K562 (cell line): ENCODE measurements around the gene LRIF1. TPM values are rescaled to one million over a fixed set of nuclear protein-coding genes. Genes with fewer than 3 reads are reported as not detected.

Source experiments
- ASH1L ChIP-seq: fragments of 450-650 bp; IDR thresholded peaks from 2 replicates; pipeline ENCODE4 v1.6.1; 2018; ENCODE audit warnings: borderline replicate concordance, mild to moderate bottlenecking, low read depth; ENCODE audit not compliant: partially characterized antibody
- DIDO1 ChIP-seq: fragments of 450-650 bp; IDR thresholded peaks from 2 replicates; pipeline ENCODE4 v1.6.1; 2016; ENCODE audit warnings: low read depth, missing biosample characterization, missing genetic modification characterization
- FIP1L1 ChIP-seq: fragments of 200-400 bp; formaldehyde crosslinking; IDR thresholded peaks from 2 replicates; pipeline ENCODE4 v1.6.1; 2018; ENCODE audit warnings: mild to moderate bottlenecking, low read depth, low read length; ENCODE audit not compliant: poor library complexity, severe bottlenecking
- GABPB1 ChIP-seq: sonication (generic); formaldehyde crosslinking; IDR thresholded peaks from 2 replicates; pipeline ENCODE4 v1.8.0; 2022; ENCODE audit warnings: mild to moderate bottlenecking, missing genetic modification reagents
- GTF2E2 ChIP-seq: fragments of 200-800 bp; sonication (Bioruptor generic); IDR thresholded peaks from 2 replicates; pipeline ENCODE4 v1.6.1; 2016; ENCODE audit warnings: missing genetic modification characterization, missing compliant biosample characterization
- HDAC8 ChIP-seq: fragments of 450-650 bp; IDR thresholded peaks from 2 replicates; pipeline ENCODE4 v1.6.1; 2016; ENCODE audit warnings: mild to moderate bottlenecking, missing genetic modification characterization, moderate library complexity, missing compliant biosample characterization
- JUNB ChIP-seq: fragments of 450-650 bp; formaldehyde crosslinking; conservative IDR thresholded peaks from 2 replicates; pipeline ENCODE4 v1.4.0; 2020; ENCODE audit warnings: mild to moderate bottlenecking
- TARDBP ChIP-seq: fragments of 450-650 bp; IDR thresholded peaks from 2 replicates; pipeline ENCODE4 v1.6.1; 2016
- TEAD4 ChIP-seq, 2 experiments: sonication (generic) in 1 of 2; formaldehyde crosslinking in 1 of 2; IDR thresholded peaks; 2 replicates each; pipeline versions ENCODE4 v1.6.1 to v1.8.0; 2012 to 2022; ENCODE audit warnings: borderline replicate concordance in 1 of 2, inconsistent platforms in 1 of 2, low read length in 1 of 2, mild to moderate bottlenecking in 1 of 2, missing genetic modification reagents in 1 of 2
- ZC3H8 ChIP-seq: fragments of 450-650 bp; IDR thresholded peaks from 2 replicates; pipeline ENCODE4 v1.6.1; 2017
- ZNF140 ChIP-seq: fragments of 250-450 bp; sonication (Bioruptor Pico); IDR thresholded peaks from 2 replicates; pipeline ENCODE4 v1.8.0; 2021; ENCODE audit warnings: moderate library complexity, mild to moderate bottlenecking, inconsistent platforms
- ZNF707 ChIP-seq: fragments of 250-450 bp; sonication (Bioruptor Pico); conservative IDR thresholded peaks from 2 replicates; pipeline ENCODE4 v1.8.0; 2022; ENCODE audit warnings: inconsistent platforms, mild to moderate bottlenecking, moderate library complexity
- ZNF717 ChIP-seq: fragments of 250-450 bp; sonication (Bioruptor Pico); IDR thresholded peaks from 2 replicates; pipeline ENCODE4 v1.5.0; 2021
- polyA plus RNA-seq, 8 experiments: library from polyadenylated mRNA; depleted of rRNA in 4 of 8; stranded (reverse) in 5 of 8; unstranded in 3 of 8; fragments of >200 nt; fragmentation: Nextera tagmentation in 2 of 8; fragmentation: Illumina TruSeq in 1 of 8; extraction: Ambion mirVana in 2 of 8; extraction: Trizol in 1 of 8; gene quantifications; 2 replicates each; pipeline versions ENCODE4 v1.2.1 to v1.2.3, GENCODE V29; 2011 to 2014; ENCODE audit warnings: inconsistent platforms in 1 of 8, missing spikeins in 1 of 8
- total RNA-seq, 7 experiments: library from RNA; depleted of rRNA in 6 of 7; stranded (reverse); fragments of >200 nt in 6 of 7; fragmentation: Illumina TruSeq in 2 of 7; extraction: Trizol in 2 of 7; gene quantifications; 2 replicates each; pipeline versions ENCODE4 v1.2.1 to v1.2.3, GENCODE V29; 2011 to 2021; ENCODE audit warnings: low replicate concordance in 1 of 7
- TF ChIP-seq, protein P1 (sequence below): sonication (generic); formaldehyde crosslinking; IDR thresholded peaks from 2 replicates; pipeline ENCODE4 v1.8.0; 2023; ENCODE audit warnings: missing genetic modification reagents, mild to moderate bottlenecking, borderline replicate concordance
- TF ChIP-seq, protein P2 (sequence below): IDR thresholded peaks from 2 replicates; pipeline ENCODE4 v1.6.1; 2012; ENCODE audit warnings: low read depth, low read length, improper control_type of control experiment, borderline replicate concordance

The LRIF1 gene
- total and polyA plus RNA-seq, 9 of the 15 experiments (the other 6 are each of a cell fraction or from before 2014, with no cell fraction given) = 35.6 to 88.8 (median 74.1) TPM

DNA sequence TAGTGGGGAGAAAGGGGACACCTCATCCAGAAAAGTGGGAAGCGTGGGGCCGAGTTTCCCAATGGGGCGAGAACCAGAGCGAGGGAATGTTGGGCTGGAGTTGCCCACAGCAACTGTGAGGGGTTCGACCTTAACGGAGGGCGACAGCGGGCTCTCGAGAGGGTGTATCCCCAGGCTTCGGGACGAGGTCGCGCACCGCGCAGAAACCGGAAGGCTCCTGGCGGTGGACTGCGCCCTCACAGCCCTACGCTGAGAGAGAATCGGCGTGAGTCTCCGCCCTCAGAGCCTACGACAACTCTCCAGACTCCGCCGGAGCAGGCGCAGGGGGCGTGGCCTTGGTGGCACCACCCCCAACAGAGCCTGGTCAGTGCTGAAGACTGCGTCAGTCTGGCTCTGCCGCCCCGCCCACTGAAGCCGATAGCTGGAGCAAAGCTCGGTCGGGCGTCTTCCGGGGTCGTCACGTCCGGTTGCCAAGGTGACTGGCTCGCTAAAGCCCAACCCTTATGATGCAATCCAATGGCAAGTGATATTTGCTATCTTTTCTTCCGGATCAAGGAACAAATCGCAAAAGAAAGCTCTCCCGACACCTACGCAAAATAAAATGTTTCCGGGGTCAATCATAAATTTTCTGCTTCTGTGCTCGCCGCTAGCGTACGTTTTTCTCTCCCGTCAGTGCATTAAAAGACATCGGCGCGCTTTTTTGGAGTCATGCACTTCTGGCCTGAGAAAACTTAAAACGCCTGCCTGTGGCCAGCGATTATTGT is at the start of gene LRIF1 (continued):
- 0 out of 2 replicates have a peak, but pooled peaks have one; percentile 8 for TF ChIP-seq HDAC8 (tag)
- peak; percentile 37 for TF ChIP-seq TEAD4 (IDR thresholded peaks at IDR 0.05; ENCODE audit: low read length)
- no peak for TF ChIP-seq TEAD4 (CRISPR knock-in tag; IDR thresholded peaks at IDR 0.05; ENCODE audit: borderline replicate concordance)
- peak; percentile 48 for TF ChIP-seq FIP1L1
- TF ChIP-seq TARDBP = 0 out of 2 replicates have a peak, but pooled peaks have one; percentile 14
- no peak for TF ChIP-seq ZC3H8
- TF ChIP-seq ZNF140 (CRISPR knock-in tag) = no peak
- TF ChIP-seq JUNB (CRISPR knock-in tag) = 0 out of 2 replicates have a peak, but pooled peaks have one; percentile 20
- no peak for TF ChIP-seq ZNF707 (CRISPR knock-in tag)
- TF ChIP-seq GABPB1 (CRISPR knock-in tag) = peak; percentile 95
- TF ChIP-seq ASH1L = peak; percentile 83
- TF ChIP-seq DIDO1 (tag) = peak; percentile 82
- TF ChIP-seq, protein P1, sequence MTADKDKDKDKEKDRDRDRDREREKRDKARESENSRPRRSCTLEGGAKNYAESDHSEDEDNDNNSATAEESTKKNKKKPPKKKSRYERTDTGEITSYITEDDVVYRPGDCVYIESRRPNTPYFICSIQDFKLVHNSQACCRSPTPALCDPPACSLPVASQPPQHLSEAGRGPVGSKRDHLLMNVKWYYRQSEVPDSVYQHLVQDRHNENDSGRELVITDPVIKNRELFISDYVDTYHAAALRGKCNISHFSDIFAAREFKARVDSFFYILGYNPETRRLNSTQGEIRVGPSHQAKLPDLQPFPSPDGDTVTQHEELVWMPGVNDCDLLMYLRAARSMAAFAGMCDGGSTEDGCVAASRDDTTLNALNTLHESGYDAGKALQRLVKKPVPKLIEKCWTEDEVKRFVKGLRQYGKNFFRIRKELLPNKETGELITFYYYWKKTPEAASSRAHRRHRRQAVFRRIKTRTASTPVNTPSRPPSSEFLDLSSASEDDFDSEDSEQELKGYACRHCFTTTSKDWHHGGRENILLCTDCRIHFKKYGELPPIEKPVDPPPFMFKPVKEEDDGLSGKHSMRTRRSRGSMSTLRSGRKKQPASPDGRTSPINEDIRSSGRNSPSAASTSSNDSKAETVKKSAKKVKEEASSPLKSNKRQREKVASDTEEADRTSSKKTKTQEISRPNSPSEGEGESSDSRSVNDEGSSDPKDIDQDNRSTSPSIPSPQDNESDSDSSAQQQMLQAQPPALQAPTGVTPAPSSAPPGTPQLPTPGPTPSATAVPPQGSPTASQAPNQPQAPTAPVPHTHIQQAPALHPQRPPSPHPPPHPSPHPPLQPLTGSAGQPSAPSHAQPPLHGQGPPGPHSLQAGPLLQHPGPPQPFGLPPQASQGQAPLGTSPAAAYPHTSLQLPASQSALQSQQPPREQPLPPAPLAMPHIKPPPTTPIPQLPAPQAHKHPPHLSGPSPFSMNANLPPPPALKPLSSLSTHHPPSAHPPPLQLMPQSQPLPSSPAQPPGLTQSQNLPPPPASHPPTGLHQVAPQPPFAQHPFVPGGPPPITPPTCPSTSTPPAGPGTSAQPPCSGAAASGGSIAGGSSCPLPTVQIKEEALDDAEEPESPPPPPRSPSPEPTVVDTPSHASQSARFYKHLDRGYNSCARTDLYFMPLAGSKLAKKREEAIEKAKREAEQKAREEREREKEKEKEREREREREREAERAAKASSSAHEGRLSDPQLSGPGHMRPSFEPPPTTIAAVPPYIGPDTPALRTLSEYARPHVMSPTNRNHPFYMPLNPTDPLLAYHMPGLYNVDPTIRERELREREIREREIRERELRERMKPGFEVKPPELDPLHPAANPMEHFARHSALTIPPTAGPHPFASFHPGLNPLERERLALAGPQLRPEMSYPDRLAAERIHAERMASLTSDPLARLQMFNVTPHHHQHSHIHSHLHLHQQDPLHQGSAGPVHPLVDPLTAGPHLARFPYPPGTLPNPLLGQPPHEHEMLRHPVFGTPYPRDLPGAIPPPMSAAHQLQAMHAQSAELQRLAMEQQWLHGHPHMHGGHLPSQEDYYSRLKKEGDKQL (CRISPR knock-in tag) = no peak
- TF ChIP-seq ZNF717 (CRISPR knock-in tag) = no peak
- peak; percentile 75 for TF ChIP-seq GTF2E2 (tag)
- TF ChIP-seq, protein P2, sequence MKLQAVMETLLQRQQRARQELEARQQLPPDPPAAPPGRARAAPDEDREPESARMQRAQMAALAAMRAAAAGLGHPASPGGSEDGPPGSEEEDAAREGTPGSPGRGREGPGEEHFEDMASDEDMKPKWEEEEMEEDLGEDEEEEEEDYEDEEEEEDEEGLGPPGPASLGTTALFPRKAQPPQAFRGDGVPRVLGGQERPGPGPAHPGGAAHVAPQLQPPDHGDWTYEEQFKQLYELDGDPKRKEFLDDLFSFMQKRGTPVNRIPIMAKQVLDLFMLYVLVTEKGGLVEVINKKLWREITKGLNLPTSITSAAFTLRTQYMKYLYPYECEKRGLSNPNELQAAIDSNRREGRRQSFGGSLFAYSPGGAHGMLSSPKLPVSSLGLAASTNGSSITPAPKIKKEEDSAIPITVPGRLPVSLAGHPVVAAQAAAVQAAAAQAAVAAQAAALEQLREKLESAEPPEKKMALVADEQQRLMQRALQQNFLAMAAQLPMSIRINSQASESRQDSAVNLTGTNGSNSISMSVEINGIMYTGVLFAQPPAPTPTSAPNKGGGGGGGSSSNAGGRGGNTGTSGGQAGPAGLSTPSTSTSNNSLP = peak; percentile 79
